Sigmoid colon (tissue), 7 donors: Measurements from ENCODE around the gene HGS. TPM values are rescaled to one million over a fixed set of nuclear protein-coding genes. Genes with fewer than 3 reads are reported as not detected.

Source experiments
- DNase-seq: peaks from one replicate; pipeline ENCODE4 v3.0.0-alpha.2; 2019
- H3K27ac ChIP-seq, 4 donors: fragments of 200-600 bp; sonication (generic); one replicate each; pipeline ENCODE4 v1.5.1; 2016 to 2019; ENCODE audit warnings: mild to moderate bottlenecking in 1 of 4
- H3K27me3 ChIP-seq, 3 donors: fragments of 200-600 bp; sonication (generic); one replicate each; pipeline ENCODE4 v1.5.1; 2019; ENCODE audit warnings: mild to moderate bottlenecking in 1 of 3
- H3K36me3 ChIP-seq, 4 donors: fragments of 200-600 bp; sonication (generic); one replicate each; pipeline ENCODE4 v1.5.1; 2016 to 2019
- H3K4me1 ChIP-seq, 4 donors: fragments of 200-600 bp; sonication (generic); one replicate each; pipeline ENCODE4 v1.5.1; 2017 to 2019
- H3K4me3 ChIP-seq, 4 donors: fragments of 200-600 bp; sonication (generic); one replicate each; pipeline ENCODE4 v1.5.1; 2017 to 2019; ENCODE audit warnings: mild to moderate bottlenecking in 2 of 4, moderate library complexity in 1 of 4
- H3K9me3 ChIP-seq, 4 donors: fragments of 200-600 bp in 3 of 4; sonication (generic) in 3 of 4; one replicate each; pipeline versions ENCODE4 v1.5.1 to v1.6.1; 2013 to 2019
- EP300 ChIP-seq, 4 donors: sonication (generic); formaldehyde crosslinking; IDR thresholded peaks; one replicate each; pipeline ENCODE4 v1.6.1; 2017; ENCODE audit warnings: antibody characterized with exemption in 4 of 4
- POLR2A ChIP-seq, 2 donors: fragments of 450-650 bp; IDR thresholded peaks; one replicate each; pipeline ENCODE4 v1.6.1; 2016; ENCODE audit warnings: antibody characterized with exemption in 2 of 2, mild to moderate bottlenecking in 2 of 2, moderate library complexity in 2 of 2
- POLR2AphosphoS5 ChIP-seq, 4 donors: sonication (generic); formaldehyde crosslinking; IDR thresholded peaks; one replicate each; pipeline ENCODE4 v1.6.1; 2017; ENCODE audit warnings: antibody characterized with exemption in 4 of 4
- WGBS, 2 donors: extraction: QIAGEN DNeasy Blood & Tissue Kit; methylation state at CpG; one replicate each; pipeline ENCODE4 v1.1.7; 2013; 5-methylcytosine and 5-hydroxymethylcytosine counted together
- intact Hi-C: fragments of 100-400 bp; cut with DNase I; formaldehyde crosslinking; loops from one replicate; pipeline ENCODE4 v1.15.1; 2023
- polyA plus RNA-seq, 3 donors: library from polyadenylated mRNA; stranded (reverse); fragments of 200-250 nt; gene quantifications; one replicate each; pipeline ENCODE4 v1.2.3, GENCODE V29; 2013
- total RNA-seq, 4 donors: library from RNA; depleted of rRNA; stranded (reverse); fragments of >200 nt; gene quantifications; one replicate each; pipeline ENCODE4 v1.1.0, GENCODE V29; 2016
- TF ChIP-seq, protein P1 (sequence below), 4 experiments: fragments of 450-650 bp in 3 of 4; fragments of 200-600 bp in 1 of 4; IDR thresholded peaks; one replicate each; pipeline ENCODE4 v1.5.1; 2016 to 2019; ENCODE audit warnings: antibody characterized with exemption in 4 of 4, mild to moderate bottlenecking in 3 of 4, moderate library complexity in 2 of 4
- donor health status: healthy with polysubstance abuse.
- donor health status: Bipolar disorder and iron deficiency.
- donor health status: healthy.

Gene HGS
- total and polyA plus RNA-seq, 7 donors: 36.7 to 143 (median 52.9) TPM

DNA sequence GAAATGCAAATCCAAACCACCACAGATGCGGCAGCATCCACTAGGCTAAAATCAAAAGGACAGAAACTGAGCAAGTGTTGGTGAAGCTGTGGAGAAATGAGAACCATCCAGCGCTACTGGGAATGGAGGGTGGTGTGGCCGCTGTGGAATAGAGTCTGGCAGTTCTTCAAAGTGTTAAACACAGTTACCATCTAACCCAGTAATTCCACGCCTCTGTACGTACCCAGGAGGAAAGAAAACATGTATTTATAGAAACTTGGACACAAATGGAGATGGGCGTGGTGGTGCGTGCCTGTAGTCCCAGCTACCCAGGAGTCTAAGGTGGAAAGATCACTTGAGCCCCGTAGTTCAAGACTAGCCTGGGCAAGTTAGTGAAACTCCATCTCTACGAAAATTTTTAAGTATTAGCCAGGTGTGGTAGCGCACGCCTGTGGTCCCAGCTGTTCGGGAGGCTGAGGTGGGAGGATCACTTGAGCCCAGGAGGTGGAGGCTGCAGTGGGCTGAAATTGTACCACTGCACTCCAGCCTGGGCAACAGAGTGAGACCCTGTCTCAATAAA lies 39.9 kb downstream of the HGS start:
- no peak for DNase-seq
- Histone ChIP-seq H3K9me3 (no peaks in the 10 kb centered on the region), H3K27me3 (peaks cover 0 to 33% (median 12%) of the 10 kb centered on the region in 3 donors), H3K27ac (no peak overlapping the region), H3K4me1 (peaks cover 0 to 6% (median 0%) of the 10 kb centered on the region in 4 donors), H3K4me3 (no peak overlapping the region), H3K36me3 (no peaks in the 10 kb centered on the region)
- intact Hi-C loops: no loop called here
- TF ChIP-seq POLR2AphosphoS5 (IDR thresholded peaks at IDR 0.05) (no peak), EP300 (IDR thresholded peaks at IDR 0.05) (no peak), POLR2A (IDR thresholded peaks at IDR 0.05) (no peak)
- TF ChIP-seq, protein P1, sequence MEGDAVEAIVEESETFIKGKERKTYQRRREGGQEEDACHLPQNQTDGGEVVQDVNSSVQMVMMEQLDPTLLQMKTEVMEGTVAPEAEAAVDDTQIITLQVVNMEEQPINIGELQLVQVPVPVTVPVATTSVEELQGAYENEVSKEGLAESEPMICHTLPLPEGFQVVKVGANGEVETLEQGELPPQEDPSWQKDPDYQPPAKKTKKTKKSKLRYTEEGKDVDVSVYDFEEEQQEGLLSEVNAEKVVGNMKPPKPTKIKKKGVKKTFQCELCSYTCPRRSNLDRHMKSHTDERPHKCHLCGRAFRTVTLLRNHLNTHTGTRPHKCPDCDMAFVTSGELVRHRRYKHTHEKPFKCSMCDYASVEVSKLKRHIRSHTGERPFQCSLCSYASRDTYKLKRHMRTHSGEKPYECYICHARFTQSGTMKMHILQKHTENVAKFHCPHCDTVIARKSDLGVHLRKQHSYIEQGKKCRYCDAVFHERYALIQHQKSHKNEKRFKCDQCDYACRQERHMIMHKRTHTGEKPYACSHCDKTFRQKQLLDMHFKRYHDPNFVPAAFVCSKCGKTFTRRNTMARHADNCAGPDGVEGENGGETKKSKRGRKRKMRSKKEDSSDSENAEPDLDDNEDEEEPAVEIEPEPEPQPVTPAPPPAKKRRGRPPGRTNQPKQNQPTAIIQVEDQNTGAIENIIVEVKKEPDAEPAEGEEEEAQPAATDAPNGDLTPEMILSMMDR (IDR thresholded peaks at IDR 0.05): no peak
- 12 to 55% methylated on average over 12 of the region's 12 CpGs for WGBS, 2 donors

DNA sequence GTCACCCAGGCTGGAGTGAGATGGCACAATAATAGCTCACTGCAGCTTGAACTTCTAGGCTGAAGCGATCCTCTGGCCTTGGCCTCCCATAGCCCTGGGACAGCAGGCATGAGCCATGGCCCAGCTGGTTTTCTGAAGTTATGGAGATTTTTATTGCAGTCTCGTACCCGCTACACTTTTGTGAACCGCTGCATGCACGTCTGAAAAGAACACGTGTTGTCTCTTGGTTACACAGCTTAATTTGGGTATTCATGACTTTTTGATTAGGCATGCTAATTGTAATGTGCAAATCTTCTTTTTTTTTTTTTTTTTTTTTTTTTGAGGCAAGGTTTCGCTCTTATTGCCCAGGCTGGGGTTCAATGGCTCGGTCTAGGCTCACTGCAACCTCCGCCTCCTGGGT lies 41.6 kb downstream of the HGS start:
- Histone ChIP-seq H3K4me1 (peaks cover 0 to 7% (median 0%) of the 10 kb centered on the region in 4 donors), H3K9me3 (no peaks in the 10 kb centered on the region), H3K27me3 (peaks cover 0 to 50% (median 12%) of the 10 kb centered on the region in 3 donors), H3K36me3 (no peaks in the 10 kb centered on the region), H3K4me3 (no peak overlapping the region), H3K27ac (no peak overlapping the region)
- intact Hi-C loops: no loop called here
- no peak for TF ChIP-seq POLR2AphosphoS5 (IDR thresholded peaks at IDR 0.05)
- no peak for TF ChIP-seq EP300 (IDR thresholded peaks at IDR 0.05)
- TF ChIP-seq POLR2A (IDR thresholded peaks at IDR 0.05): no peak
- no peak for DNase-seq
- WGBS, 2 donors: 66 to 84% methylated on average over 9 of the region's 9 CpGs

DNA sequence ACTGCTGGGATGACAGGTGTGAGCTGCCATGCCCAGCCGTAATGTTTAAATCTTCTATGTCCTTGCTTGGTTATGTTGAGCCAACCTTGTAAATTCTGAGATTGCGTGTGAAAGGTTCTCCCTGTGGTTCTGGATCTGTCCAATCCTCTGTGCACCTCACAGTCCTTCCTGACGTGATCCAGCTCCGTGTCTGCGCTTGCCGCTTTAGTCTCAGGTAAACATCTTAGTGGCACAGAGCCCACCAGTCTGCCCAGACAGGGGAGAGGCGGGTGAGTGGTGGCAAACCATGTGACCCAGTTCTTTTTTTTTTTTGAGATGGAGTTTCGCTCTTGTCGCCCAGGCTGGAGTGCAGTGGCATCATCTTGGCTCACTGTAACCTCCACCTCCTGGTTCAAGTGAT lies 42.2 kb downstream of the HGS start:
- TF ChIP-seq POLR2A (IDR thresholded peaks at IDR 0.05) (no peak), EP300 (IDR thresholded peaks at IDR 0.05) (no peak), POLR2AphosphoS5 (IDR thresholded peaks at IDR 0.05) (no peak)
- TF ChIP-seq, protein P1 (IDR thresholded peaks at IDR 0.05): no peak
- H3K27me3 ChIP-seq: peaks cover 0 to 55% (median 12%) of the 10 kb centered on the region in 3 donors
- no peak overlapping the region for H3K4me3 ChIP-seq
- H3K4me1 ChIP-seq: peaks cover 0 to 12% (median 2%) of the 10 kb centered on the region in 4 donors
- H3K9me3 ChIP-seq: no peaks in the 10 kb centered on the region
- intact Hi-C loops: no loop called here
- WGBS, 2 donors: 33 to 67% methylated on average over 9 of the region's 9 CpGs
- DNase-seq: no peak
- no peak overlapping the region for H3K27ac ChIP-seq
- no peaks in the 10 kb centered on the region for H3K36me3 ChIP-seq

DNA sequence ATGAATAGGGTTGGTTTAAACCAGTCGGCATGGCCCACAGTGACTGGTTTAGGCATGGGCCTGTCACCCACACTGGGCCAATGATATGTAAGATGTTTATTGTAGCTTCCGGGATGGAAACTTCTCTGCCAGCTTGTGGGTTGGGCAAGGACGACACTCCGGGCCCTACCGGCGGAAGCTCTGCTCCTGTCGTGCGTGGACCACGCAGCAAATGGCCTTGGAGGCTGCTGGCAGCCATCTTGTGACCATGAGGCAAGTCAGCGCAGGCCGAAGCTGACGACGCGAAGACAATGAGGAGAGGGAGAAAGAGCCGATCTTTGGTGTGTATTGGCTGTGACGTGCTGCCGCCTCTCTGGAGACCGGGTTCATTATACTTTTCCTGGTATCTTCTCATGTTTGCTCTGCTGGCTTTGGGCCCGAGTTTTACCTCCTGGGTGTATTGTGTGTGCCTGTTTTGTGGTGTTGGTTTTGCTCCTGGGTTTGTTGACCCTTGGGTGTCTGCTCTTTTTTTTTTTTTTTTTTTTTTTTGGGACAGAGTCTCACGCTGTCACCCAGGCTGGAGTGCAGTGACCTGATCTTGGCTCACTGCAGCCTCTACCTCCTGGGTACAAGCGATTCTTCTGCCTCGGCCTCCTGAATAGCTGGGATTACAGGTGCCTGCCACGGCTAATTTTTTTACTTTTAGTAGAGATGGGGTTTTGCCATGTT lies 43.7 kb downstream of the HGS start:
- Histone ChIP-seq H3K36me3 (no peaks in the 10 kb centered on the region), H3K4me3 (no peak overlapping the region), H3K4me1 (peaks cover 0 to 15% (median 7%) of the 10 kb centered on the region in 4 donors), H3K27me3 (peaks cover 0 to 68% (median 15%) of the 10 kb centered on the region in 3 donors), H3K27ac (no peak overlapping the region), H3K9me3 (no peaks in the 10 kb centered on the region)
- TF ChIP-seq POLR2AphosphoS5 (IDR thresholded peaks at IDR 0.05) (no peak), POLR2A (IDR thresholded peaks at IDR 0.05) (no peak), EP300 (IDR thresholded peaks at IDR 0.05) (no peak)
- 20 to 70% methylated on average over 23 of the region's 23 CpGs for WGBS, 2 donors
- no peak for DNase-seq
- intact Hi-C loops: no loop called here

DNA sequence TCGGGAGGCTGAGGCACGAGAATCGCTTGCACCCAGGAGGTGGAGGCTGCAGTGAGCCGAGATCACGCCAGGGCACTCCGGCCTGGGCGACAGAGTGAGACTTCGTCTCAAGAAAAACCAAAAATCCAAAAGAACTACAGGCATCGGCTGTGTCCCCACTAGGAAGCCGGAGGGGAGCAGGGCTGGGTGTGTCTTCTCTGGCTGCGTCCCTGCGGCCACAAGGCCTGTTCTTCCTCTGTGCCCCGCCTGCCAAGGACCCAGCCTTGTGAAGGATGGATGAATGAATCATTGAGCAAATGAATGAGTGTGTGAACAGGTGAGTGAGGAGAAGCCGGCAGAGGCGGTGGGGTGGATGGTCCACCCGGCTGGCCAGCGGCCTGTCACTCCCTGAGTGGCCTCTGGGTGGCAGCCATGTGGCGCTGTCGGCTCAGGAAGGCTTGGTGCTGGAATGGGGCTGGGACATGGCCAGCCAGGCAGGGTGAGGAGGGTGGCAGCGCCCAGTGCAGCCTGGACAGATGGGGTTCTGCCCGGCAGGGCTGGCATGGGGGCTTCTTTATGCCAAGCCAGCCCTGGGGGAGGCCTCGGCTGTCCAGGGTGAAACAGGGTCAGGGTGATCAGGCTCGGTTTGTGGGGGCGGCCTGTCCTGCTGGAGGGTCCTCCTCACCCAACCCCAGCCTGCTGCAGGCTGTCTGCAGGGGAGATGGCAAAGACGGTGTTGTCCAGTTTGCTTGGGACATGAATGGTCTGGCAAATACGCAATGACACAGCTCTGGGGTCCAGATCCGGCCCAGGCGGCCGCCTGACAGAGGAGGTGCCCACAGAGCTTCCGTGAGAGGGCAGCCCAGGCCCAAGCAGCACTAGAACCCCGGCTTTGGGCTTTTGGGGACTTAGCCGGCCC lies 49.9 kb downstream of the HGS start:
- H3K4me3 ChIP-seq: no peak overlapping the region
- H3K9me3 ChIP-seq: no peaks in the 10 kb centered on the region
- intact Hi-C loops: no loop called here
- H3K27ac ChIP-seq: no peak overlapping the region
- H3K27me3 ChIP-seq: peaks cover 0 to 58% (median 11%) of the 10 kb centered on the region in 3 donors
- 14 to 49% methylated on average over 32 of the region's 32 CpGs for WGBS, 2 donors
- peak; percentile 88 for DNase-seq
- H3K4me1 ChIP-seq: peaks cover 0 to 13% (median 7%) of the 10 kb centered on the region in 4 donors
- TF ChIP-seq, protein P1 (IDR thresholded peaks at IDR 0.05): peak; percentile 68 to 86 (median 84)
- TF ChIP-seq POLR2A (IDR thresholded peaks at IDR 0.05) (no peak), POLR2AphosphoS5 (IDR thresholded peaks at IDR 0.05) (peak in 1 of 4 donors; percentile 15)
- H3K36me3 ChIP-seq: no peaks in the 10 kb centered on the region
